Adrenal gland (tissue), 12 donors: Measurements from ENCODE around the gene EMC6. TPM values are rescaled to one million over a fixed set of nuclear protein-coding genes. Genes with fewer than 3 reads are reported as not detected.
A peak's percentile ranks its signal among the peaks of the same experiment; 100 is the strongest.

ENCODE experiments used
- DNase-seq, 7 donors: peaks; one replicate each; pipeline ENCODE4 v3.0.0-alpha.2; 2019 to 2020
- H3K27ac ChIP-seq, 5 donors: fragments of 200-600 bp; sonication (generic) in 4 of 5; 1 replicate in 3 of 5; 2 replicates in 2 of 5; pipeline versions ENCODE4 v1.5.1 to v1.8.0; 2016 to 2020; ENCODE audit warnings: mild to moderate bottlenecking in 1 of 5
- H3K27me3 ChIP-seq: fragments of 200-600 bp; 2 replicates; pipeline ENCODE4 v1.8.0; 2021
- H3K36me3 ChIP-seq, 2 donors: fragments of 200-600 bp; replicated peaks in 1 of 2; 1 replicate in 1 of 2; 2 replicates in 1 of 2; pipeline versions ENCODE4 v1.5.1 to v1.8.0; 2018 to 2022
- H3K4me1 ChIP-seq, 2 donors: fragments of 200-600 bp; replicated peaks in 1 of 2; 1 replicate in 1 of 2; 2 replicates in 1 of 2; pipeline versions ENCODE4 v1.5.1 to v1.8.0; 2018 to 2021
- H3K4me3 ChIP-seq, 4 donors: fragments of 200-600 bp; sonication (generic) in 3 of 4; one replicate each; pipeline ENCODE4 v1.5.1; 2016 to 2018
- H3K9me3 ChIP-seq, 3 donors: fragments of 200-600 bp; sonication (generic) in 1 of 3; replicated peaks in 1 of 3; 1 replicate in 2 of 3; 2 replicates in 1 of 3; pipeline versions ENCODE4 v1.5.1 to v1.8.0; 2016 to 2021
- CTCF ChIP-seq, 6 experiments: fragments of 450-650 bp in 4 of 6; fragments of 200-600 bp in 2 of 6; sonication (generic) in 1 of 6; IDR thresholded peaks; 1 replicate in 5 of 6; 2 replicates in 1 of 6; pipeline versions ENCODE4 v1.5.1 to v1.8.0; 2016 to 2021; ENCODE audit warnings: antibody characterized with exemption in 6 of 6, mild to moderate bottlenecking in 2 of 6, moderate library complexity in 1 of 6
- POLR2A ChIP-seq, 2 donors: fragments of 450-650 bp; IDR thresholded peaks; one replicate each; pipeline ENCODE4 v1.6.1; 2017; ENCODE audit warnings: antibody characterized with exemption in 2 of 2, mild to moderate bottlenecking in 2 of 2, moderate library complexity in 1 of 2
- WGBS, 4 donors: extraction: QIAGEN DNeasy Blood & Tissue Kit in 2 of 4; methylation state at CpG; one replicate each; pipeline versions ENCODE4 v1.1.5 to v1.1.7; 2013 to 2017; 5-methylcytosine and 5-hydroxymethylcytosine counted together
- intact Hi-C, 2 donors: fragments of 100-400 bp; cut with DNase I; formaldehyde crosslinking; loops; one replicate each; pipeline versions ENCODE4 v1.14.1 to v1.15.0; 2022 to 2023
- polyA plus RNA-seq, 3 donors: library from polyadenylated mRNA; stranded (reverse); fragments of 200-250 nt in 2 of 3; fragments of 350-450 nt in 1 of 3; fragmentation: Illumina TruSeq in 1 of 3; extraction: RNeasy Lipid Tissue Mini Kit (QIAGEN cat#74804) in 1 of 3; gene quantifications; one replicate each; pipeline ENCODE4 v1.2.3, GENCODE V29; 2013 to 2014
- total RNA-seq, 9 donors: library from RNA; depleted of rRNA in 4 of 9; stranded (reverse); fragments of >200 nt in 4 of 9; fragments of 120-200 nt in 1 of 9; fragmentation: NEBNext Ultra II Directional in 1 of 9; extraction: Animal tissue kit (Norgen Biotek cat#: 25700) in 1 of 9; gene quantifications; one replicate each; pipeline versions ENCODE4 v1.1.0 to v1.2.4, GENCODE V29; 2013 to 2023
- donor health status: healthy with polysubstance abuse.
- donor health status: Bipolar disorder and iron deficiency.
- donor health status: DM: yes; HTN: yes; CAD: no.
- donor health status: DM: no; HTN: no; CAD: no.
- donor health status: DM: no; HTN: no; CAD: no.
- donor health status: DM: yes; HTN: yes; CAD: no.

The EMC6 gene
- total and polyA plus RNA-seq, 12 donors, result 6.1 to 89.4 (median 46.0) TPM

- no peak overlapping the region for H3K27ac ChIP-seq
- peaks cover 4 to 7% of the 10 kb centered on the region in 2 donors for H3K4me1 ChIP-seq
- 77 to 82% (median 79%) methylated on average over 5 to 11 of the region's 11 CpGs for WGBS, 4 donors
- no peak for TF ChIP-seq CTCF (IDR thresholded peaks at IDR 0.05)
- no peak for TF ChIP-seq POLR2A (IDR thresholded peaks at IDR 0.05)
- intact Hi-C loops, result no loop called here
- H3K9me3 ChIP-seq, result no peaks in the 10 kb centered on the region
- H3K36me3 ChIP-seq, result no peaks in the 10 kb centered on the region
- H3K4me3 ChIP-seq, result no peak overlapping the region
- no peaks in the 10 kb centered on the region for H3K27me3 ChIP-seq
- no peak for DNase-seq
Measured at GRCh38 chr17:3675886-3676285, 7.3 kb downstream of the EMC6 start.

DNA sequence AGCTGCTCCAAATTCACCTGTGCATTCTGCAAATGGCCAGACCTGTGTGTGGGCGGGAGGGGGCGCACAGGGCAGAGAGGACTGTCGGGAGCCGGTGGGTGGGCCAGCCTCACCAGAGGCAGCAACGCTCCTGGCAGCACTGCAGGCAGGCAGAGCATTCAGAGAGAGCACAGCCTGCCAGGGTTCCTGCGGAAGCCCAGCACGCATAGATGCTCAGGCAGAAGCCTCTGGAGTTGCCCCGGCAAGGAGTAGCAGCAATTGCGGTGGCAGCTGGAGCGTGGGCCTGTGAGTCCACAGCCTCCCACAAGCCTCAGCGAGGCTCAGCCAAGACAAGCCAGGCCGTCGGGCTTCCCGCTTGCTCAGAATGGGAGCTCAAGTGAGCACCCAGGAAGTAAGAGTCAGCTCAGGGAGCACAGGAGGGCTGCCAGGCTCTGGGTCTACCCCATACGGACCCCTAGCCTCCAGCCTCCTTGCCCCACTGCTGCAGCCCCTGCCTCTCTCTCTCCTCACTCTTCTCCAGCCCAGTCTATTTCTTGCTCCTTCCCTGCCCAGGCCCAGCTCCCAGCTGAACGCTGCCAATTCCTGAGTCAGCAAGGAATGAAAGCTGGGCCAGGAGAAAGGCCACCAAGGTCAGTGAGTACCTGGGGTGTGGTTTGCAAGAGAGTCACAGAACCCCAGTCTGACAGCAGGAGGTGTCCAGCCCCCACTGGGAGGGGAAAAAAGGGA is 9.6 kb downstream of the EMC6 start:
- H3K27ac ChIP-seq, result peak overlapping the region in 1 of 5 donors; percentile 45
- no peaks in the 10 kb centered on the region for H3K36me3 ChIP-seq
- DNase-seq, result peak in 6 of 7 donors; percentile 71 to 77 (median 75)
- intact Hi-C loops, result no loop called here
- peaks cover 4 to 7% of the 10 kb centered on the region in 2 donors for H3K4me1 ChIP-seq
- TF ChIP-seq CTCF (IDR thresholded peaks at IDR 0.05) (no peak), POLR2A (IDR thresholded peaks at IDR 0.05) (no peak)
- H3K4me3 ChIP-seq, result no peak overlapping the region
- peaks cover 2% of the 10 kb centered on the region for H3K27me3 ChIP-seq
- 36 to 55% (median 53%) methylated on average over 4 to 16 of the region's 16 CpGs for WGBS, 4 donors
- no peaks in the 10 kb centered on the region for H3K9me3 ChIP-seq

DNA sequence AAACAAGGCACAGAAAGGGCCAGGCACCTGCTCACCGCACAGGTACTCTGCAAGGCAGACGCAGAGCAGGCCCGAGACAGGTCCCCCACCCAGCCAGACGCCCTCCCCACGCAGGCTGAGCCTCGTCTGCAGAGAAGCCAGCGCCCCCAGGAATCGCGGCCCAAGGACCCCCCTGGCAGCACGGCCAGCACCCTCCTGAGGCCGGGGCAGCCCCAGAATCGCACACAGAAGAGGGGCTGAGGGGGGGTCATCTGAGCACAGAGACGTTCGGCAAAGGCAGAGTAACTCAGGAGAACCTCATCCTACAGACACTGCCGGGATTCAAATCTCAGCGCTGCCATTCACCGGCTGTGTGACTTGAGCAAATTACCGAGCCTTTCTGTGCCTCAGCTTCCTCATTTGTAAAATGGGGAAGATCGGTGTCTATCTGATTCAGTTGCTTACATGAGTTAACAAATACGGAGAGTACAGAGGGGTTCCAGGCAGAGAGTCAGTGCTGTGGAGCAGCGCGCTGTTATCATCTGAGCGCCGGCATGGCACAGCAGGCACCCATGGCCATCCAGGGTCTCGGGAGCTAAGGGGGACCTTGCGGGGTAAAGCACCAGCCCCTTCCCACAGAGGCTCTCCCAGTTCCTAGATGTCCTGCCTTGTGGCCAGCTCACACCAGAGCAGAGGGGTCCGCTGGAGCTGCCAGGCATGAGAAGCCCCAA is 10.4 kb downstream of the EMC6 start:
- TF ChIP-seq CTCF (IDR thresholded peaks at IDR 0.05) (no peak), POLR2A (IDR thresholded peaks at IDR 0.05) (no peak)
- H3K36me3 ChIP-seq, result no peaks in the 10 kb centered on the region
- peaks cover 4 to 7% of the 10 kb centered on the region in 2 donors for H3K4me1 ChIP-seq
- intact Hi-C loops, result no loop called here
- WGBS, 4 donors, result 69 to 78% (median 75%) methylated on average over 8 to 27 of the region's 27 CpGs
- peaks cover 4% of the 10 kb centered on the region for H3K27me3 ChIP-seq
- H3K4me3 ChIP-seq, result no peak overlapping the region
- H3K9me3 ChIP-seq, result no peaks in the 10 kb centered on the region
- no peak overlapping the region for H3K27ac ChIP-seq
- DNase-seq, result no peak

DNA sequence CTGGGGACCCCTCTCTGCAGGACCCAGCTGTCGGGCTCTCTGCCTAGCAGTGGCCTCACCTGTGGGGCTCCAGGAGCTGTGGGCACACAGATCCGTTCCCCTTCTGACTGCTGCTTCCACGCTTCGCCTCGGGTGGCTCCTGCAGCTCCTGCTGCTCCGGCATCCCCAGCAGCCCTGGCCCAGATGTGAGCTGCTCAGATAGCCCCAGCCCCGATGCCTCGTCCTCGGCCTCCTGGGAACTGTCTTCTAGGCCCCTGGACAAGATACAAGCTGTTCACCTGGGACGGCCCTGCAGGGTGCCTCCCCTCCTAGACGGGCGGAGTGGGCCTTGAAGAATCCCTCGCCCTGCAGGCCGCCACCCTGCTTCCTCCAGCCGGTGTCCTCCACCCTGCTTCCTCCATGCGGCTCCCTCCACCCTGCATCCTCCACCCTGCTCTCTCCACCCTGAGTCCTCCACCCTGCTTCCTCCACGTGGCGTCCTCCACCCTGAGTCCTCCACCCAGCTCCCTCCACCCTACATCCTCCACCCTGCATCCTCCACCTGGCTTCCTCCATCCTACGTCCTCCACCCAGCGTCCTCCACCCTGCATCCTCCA is 11.0 kb downstream of the EMC6 start:
- no peaks in the 10 kb centered on the region for H3K9me3 ChIP-seq
- H3K4me3 ChIP-seq, result no peak overlapping the region
- 68 to 75% (median 69%) methylated on average over 5 to 20 of the region's 20 CpGs for WGBS, 4 donors
- no peak for DNase-seq
- peaks cover 4 to 7% of the 10 kb centered on the region in 2 donors for H3K4me1 ChIP-seq
- no peaks in the 10 kb centered on the region for H3K36me3 ChIP-seq
- peaks cover 4% of the 10 kb centered on the region for H3K27me3 ChIP-seq
- intact Hi-C loops, result no loop called here
- H3K27ac ChIP-seq, result no peak overlapping the region
- TF ChIP-seq POLR2A (IDR thresholded peaks at IDR 0.05) (no peak), CTCF (IDR thresholded peaks at IDR 0.05) (no peak)
